ENCODE data around the gene SCN4B. TPM values are rescaled to one million over a fixed set of nuclear protein-coding genes. Genes with fewer than 3 reads are reported as not detected.

SCN4B gene
- total RNA-seq, 1 donor from 2014 or later: 1.1 TPM

GRCh38 chr11:118175031-118175992 is 22.7 kb upstream of the SCN4B start:
- H3K27ac ChIP-seq: no peak overlapping the region
- no peaks in the 10 kb centered on the region for H3K4me1 ChIP-seq
- H3K27me3 ChIP-seq: no peaks in the 10 kb centered on the region
- intact Hi-C loops (cut with DNase I): no loop called here
- H3K36me3 ChIP-seq: no peaks in the 10 kb centered on the region
- H3K9me3 ChIP-seq: no peaks in the 10 kb centered on the region
- no peak for DNase-seq (ENCODE audit: low spot score in 2 of 2)
- no peak for TF ChIP-seq CTCF (IDR thresholded peaks at IDR 0.05)
- no peak overlapping the region for H3K4me3 ChIP-seq

DNA sequence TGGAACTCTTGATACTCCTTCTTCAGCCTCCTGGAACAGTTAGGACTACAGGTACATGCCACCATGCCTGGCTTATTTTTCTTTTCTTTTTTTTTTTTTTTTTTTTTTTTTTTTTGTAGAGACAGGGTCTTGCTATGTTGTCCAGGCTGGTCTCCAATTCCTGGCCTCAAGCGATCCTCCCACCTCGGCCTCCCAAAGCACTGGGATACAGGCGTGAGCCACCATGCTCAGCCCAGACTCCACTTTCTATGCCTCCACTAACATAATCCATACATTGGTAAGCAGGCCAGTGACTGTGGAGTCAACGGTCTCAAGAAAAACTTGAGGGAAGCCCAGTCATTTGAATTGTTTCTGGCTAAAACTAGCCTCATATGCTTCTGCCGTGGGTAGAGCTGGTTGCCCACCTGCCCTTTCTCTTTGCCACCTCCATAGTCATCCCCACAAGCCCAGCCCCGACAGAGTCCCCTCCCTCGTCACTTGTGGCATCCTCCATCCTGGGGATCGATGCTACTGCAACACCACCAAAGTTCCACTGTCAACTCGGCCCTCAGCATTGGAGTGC is 21.5 kb upstream of the SCN4B start:
- Histone ChIP-seq H3K27ac (no peak overlapping the region), H3K4me1 (no peaks in the 10 kb centered on the region), H3K4me3 (no peak overlapping the region), H3K27me3 (no peaks in the 10 kb centered on the region), H3K36me3 (no peaks in the 10 kb centered on the region), H3K9me3 (no peaks in the 10 kb centered on the region)
- DNase-seq (ENCODE audit: low spot score in 2 of 2): no peak
- TF ChIP-seq CTCF (IDR thresholded peaks at IDR 0.05): no peak
- intact Hi-C loops (cut with DNase I): no loop called here

GRCh38 chr11:118172356-118172755 is 19.7 kb upstream of the SCN4B start:
- Histone ChIP-seq H3K36me3 (no peaks in the 10 kb centered on the region), H3K27ac (no peak overlapping the region), H3K4me1 (no peaks in the 10 kb centered on the region), H3K27me3 (no peaks in the 10 kb centered on the region), H3K4me3 (no peak overlapping the region), H3K9me3 (no peaks in the 10 kb centered on the region)
- no peak for DNase-seq (ENCODE audit: low spot score in 2 of 2)
- intact Hi-C loops (cut with DNase I): no loop called here
- TF ChIP-seq CTCF (IDR thresholded peaks at IDR 0.05): no peak

GRCh38 chr11:118171269-118172062 is 18.8 kb upstream of the SCN4B start:
- H3K36me3 ChIP-seq: no peaks in the 10 kb centered on the region
- H3K27me3 ChIP-seq: no peaks in the 10 kb centered on the region
- H3K27ac ChIP-seq: no peak overlapping the region
- peak; percentile 73 to 88 (median 85) for TF ChIP-seq CTCF (IDR thresholded peaks at IDR 0.05)
- DNase-seq (ENCODE audit: low spot score in 2 of 2): peak in 1 of 2 donors; percentile 74
- no peak overlapping the region for H3K4me3 ChIP-seq
- H3K4me1 ChIP-seq: no peaks in the 10 kb centered on the region
- intact Hi-C loops (cut with DNase I): loop anchor here (1.0 kb wide), 1 partner anchor 26 kb away; no protein-coding TSS in a partner anchor
- H3K9me3 ChIP-seq: no peaks in the 10 kb centered on the region

GRCh38 chr11:118170882-118171268 is 18.3 kb upstream of the SCN4B start:
- TF ChIP-seq CTCF (IDR thresholded peaks at IDR 0.05): no peak
- no peaks in the 10 kb centered on the region for H3K36me3 ChIP-seq
- intact Hi-C loops (cut with DNase I): loop anchor here (1.0 kb wide), 1 partner anchor 26 kb away; no protein-coding TSS in a partner anchor
- no peaks in the 10 kb centered on the region for H3K27me3 ChIP-seq
- no peak for DNase-seq (ENCODE audit: low spot score in 2 of 2)
- no peaks in the 10 kb centered on the region for H3K4me1 ChIP-seq
- H3K27ac ChIP-seq: no peak overlapping the region
- H3K9me3 ChIP-seq: no peaks in the 10 kb centered on the region
- no peak overlapping the region for H3K4me3 ChIP-seq
